SK-N-SH (cell line): Measurements from ENCODE around the gene CTTNBP2NL.

Source experiments
- CHD2 ChIP-seq: fragments of 150-350 bp; IDR thresholded peaks from 2 replicates; pipeline ENCODE4 v1.6.1; 2018; ENCODE audit warnings: low read length; ENCODE audit not compliant: partially characterized antibody
- NFIC ChIP-seq: IDR thresholded peaks from 2 replicates; pipeline ENCODE4 v1.4.0; 2012; ENCODE audit warnings: borderline replicate concordance
- RAD21 ChIP-seq: IDR thresholded peaks from 2 replicates; pipeline ENCODE4 v1.6.1; 2012; ENCODE audit warnings: mild to moderate bottlenecking, low read length
- RXRA ChIP-seq: IDR thresholded peaks from 2 replicates; pipeline ENCODE4 v1.4.0; 2012; ENCODE audit warnings: low read depth, mild to moderate bottlenecking, borderline replicate concordance

- no peak for TF ChIP-seq RAD21
- TF ChIP-seq CHD2 = no peak
- TF ChIP-seq NFIC = no peak
- TF ChIP-seq RXRA = no peak
These were observed 33.7 kb downstream of the CTTNBP2NL start for GRCh38 chr1:112429749-112430148.
